Activated T-cell treated with anti-CD3 and anti-CD28 coated beads, Interleukin-2, amount 50 U/mL, for 24 hours (primary cell): Measurements from ENCODE around the gene ASPDH.

ENCODE experiments used
- DNase-seq: peaks from one replicate; pipeline ENCODE4 v3.0.0-alpha.2; 2020
- H3K27ac Mint-ChIP-seq: 2 replicates; pipeline ENCODE4 v1.8.0; 2020; ENCODE audit warnings: mild to moderate bottlenecking, mixed read lengths
- H3K27me3 Mint-ChIP-seq: 2 replicates; pipeline ENCODE4 v1.8.0; 2020; ENCODE audit warnings: mixed read lengths
- H3K36me3 Mint-ChIP-seq: 2 replicates; pipeline ENCODE4 v1.8.0; 2020; ENCODE audit warnings: low read depth, mixed read lengths
- H3K4me1 Mint-ChIP-seq: 2 replicates; pipeline ENCODE4 v1.8.0; 2020; ENCODE audit warnings: low read depth, mixed read lengths
- H3K4me3 Mint-ChIP-seq: 2 replicates; pipeline ENCODE4 v1.8.0; 2020; ENCODE audit warnings: mild to moderate bottlenecking, moderate library complexity, mixed read lengths
- H3K9me3 Mint-ChIP-seq: 2 replicates; pipeline ENCODE4 v1.8.0; 2020; ENCODE audit warnings: mixed read lengths

ASPDH gene

GRCh38 chr19:50498219-50499056 is 15.3 kb downstream of the ASPDH start:
- no peak overlapping the region for H3K4me3 Mint-ChIP-seq
- H3K27ac Mint-ChIP-seq = no peak overlapping the region
- H3K36me3 Mint-ChIP-seq = no peaks in the 10 kb centered on the region
- H3K4me1 Mint-ChIP-seq = no peaks in the 10 kb centered on the region
- H3K9me3 Mint-ChIP-seq = no peaks in the 10 kb centered on the region
- H3K27me3 Mint-ChIP-seq = no peaks in the 10 kb centered on the region
- DNase-seq = no peak

DNA sequence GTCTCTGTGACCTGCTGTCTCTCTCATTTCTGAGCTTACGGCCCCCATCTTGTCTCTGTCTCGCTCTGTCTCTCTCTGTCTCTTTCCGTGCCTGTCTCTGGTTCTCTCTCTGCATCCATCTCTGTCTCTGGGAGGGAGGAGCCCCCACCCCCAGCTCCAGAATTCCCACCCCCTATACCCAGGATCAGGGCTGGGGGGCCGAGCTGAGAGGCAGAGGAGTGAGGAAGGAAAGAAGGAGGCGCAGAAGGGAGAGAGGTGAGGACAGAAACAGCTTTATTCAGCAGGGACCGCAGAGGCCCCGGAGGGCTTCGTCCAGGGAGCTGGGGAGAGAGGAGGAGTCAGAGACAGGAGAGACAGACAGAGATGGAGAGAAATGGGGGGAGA is 16.7 kb downstream of the ASPDH start:
- Mint-ChIP-seq H3K27me3 (no peaks in the 10 kb centered on the region), H3K4me1 (peaks cover 5% of the 10 kb centered on the region), H3K27ac (no peak overlapping the region), H3K9me3 (no peaks in the 10 kb centered on the region), H3K4me3 (no peak overlapping the region), H3K36me3 (no peaks in the 10 kb centered on the region)
- DNase-seq = no peak

DNA sequence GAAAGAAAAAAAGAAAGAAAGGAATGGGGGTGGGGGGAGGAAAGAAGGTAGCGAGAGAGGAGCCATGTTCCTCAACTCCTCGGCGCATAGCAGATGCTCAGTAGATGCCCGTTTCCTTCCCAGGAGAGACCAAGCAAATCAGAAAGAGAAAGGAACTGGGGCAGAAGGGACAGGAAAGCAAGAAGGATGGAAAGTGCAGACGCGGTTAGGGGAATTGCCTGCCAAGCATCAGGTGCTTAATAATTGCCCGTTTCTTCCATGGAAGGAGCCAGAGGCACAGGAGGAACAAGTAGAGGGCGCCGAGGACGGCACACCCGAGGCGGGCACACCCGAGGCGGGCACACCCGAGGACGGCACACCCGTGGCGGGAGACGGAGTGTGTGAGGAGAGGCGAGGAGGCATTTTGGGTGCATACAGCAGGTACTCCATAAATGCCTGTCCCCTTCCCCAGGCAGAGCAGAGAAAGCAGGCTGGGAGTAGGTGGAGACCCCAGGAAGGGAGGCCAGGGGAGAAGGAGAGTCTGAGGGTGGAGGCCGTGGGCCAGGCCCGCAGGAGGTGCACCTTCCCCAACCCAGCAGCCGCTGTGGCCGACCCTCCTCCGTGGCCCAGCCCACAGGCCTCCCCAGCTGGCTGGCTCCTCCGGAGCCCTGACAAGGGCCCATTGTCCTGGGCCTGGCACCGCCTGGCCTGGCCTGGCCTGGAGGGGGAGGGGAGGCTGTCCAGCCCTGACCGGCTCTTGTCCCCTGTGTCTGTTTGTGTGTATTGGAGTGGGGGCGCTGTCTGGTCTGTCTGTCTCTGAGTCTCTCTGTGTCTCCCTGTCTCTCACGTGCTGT is 17.3 kb downstream of the ASPDH start:
- Mint-ChIP-seq H3K27me3 (no peaks in the 10 kb centered on the region), H3K4me3 (no peak overlapping the region), H3K36me3 (no peaks in the 10 kb centered on the region), H3K9me3 (no peaks in the 10 kb centered on the region), H3K27ac (no peak overlapping the region), H3K4me1 (peaks cover 11% of the 10 kb centered on the region)
- DNase-seq = no peak

GRCh38 chr19:50495020-50495531 is 18.6 kb downstream of the ASPDH start:
- Mint-ChIP-seq H3K9me3 (no peaks in the 10 kb centered on the region), H3K27ac (no peak overlapping the region), H3K27me3 (no peaks in the 10 kb centered on the region), H3K36me3 (no peaks in the 10 kb centered on the region), H3K4me3 (no peak overlapping the region), H3K4me1 (peaks cover 19% of the 10 kb centered on the region)
- DNase-seq = no peak

GRCh38 chr19:50494186-50495019 is 19.3 kb downstream of the ASPDH start:
- peaks cover 19% of the 10 kb centered on the region for H3K4me1 Mint-ChIP-seq

DNA sequence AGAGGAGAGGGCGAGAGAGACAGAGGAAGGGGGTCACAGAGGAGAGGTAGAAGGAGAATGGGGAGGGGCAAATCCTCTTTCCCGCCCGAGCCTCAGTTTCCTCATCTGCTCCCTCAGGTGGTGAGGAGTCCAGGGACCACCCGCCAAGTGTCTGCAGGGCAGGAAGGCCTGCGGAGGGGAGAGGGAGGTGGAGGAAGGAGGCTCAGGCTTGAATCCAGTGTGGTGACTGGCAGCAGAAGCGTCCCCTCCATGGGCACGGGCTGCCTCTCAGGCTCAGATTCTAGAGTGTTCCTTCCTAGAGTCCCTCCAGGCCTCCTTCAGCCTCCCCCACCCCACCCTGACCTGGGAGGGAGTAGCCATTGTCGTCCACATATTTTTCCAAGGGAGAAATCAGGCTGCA is 20.5 kb downstream of the ASPDH start:
- Mint-ChIP-seq H3K27ac (no peak overlapping the region), H3K4me1 (peaks cover 19% of the 10 kb centered on the region), H3K4me3 (no peak overlapping the region), H3K9me3 (no peaks in the 10 kb centered on the region), H3K27me3 (no peaks in the 10 kb centered on the region), H3K36me3 (no peaks in the 10 kb centered on the region)
- DNase-seq = no peak

More at GRCh38 chr19:50494186-50495019, 19.3 kb downstream of the ASPDH start:
- no peaks in the 10 kb centered on the region for H3K36me3 Mint-ChIP-seq
- H3K4me3 Mint-ChIP-seq = no peak overlapping the region
- DNase-seq = no peak
- no peaks in the 10 kb centered on the region for H3K9me3 Mint-ChIP-seq
- no peaks in the 10 kb centered on the region for H3K27me3 Mint-ChIP-seq
- H3K27ac Mint-ChIP-seq = no peak overlapping the region

- DNase-seq = peak; percentile 60
- H3K27me3 Mint-ChIP-seq = no peaks in the 10 kb centered on the region
- H3K4me1 Mint-ChIP-seq = peaks cover 19% of the 10 kb centered on the region
- H3K9me3 Mint-ChIP-seq = no peaks in the 10 kb centered on the region
- H3K4me3 Mint-ChIP-seq = peak overlapping the region; percentile 52
- no peaks in the 10 kb centered on the region for H3K36me3 Mint-ChIP-seq
- H3K27ac Mint-ChIP-seq = peak overlapping the region; percentile 31
These were observed 21.2 kb downstream of the ASPDH start for GRCh38 chr19:50492303-50493052.

DNA sequence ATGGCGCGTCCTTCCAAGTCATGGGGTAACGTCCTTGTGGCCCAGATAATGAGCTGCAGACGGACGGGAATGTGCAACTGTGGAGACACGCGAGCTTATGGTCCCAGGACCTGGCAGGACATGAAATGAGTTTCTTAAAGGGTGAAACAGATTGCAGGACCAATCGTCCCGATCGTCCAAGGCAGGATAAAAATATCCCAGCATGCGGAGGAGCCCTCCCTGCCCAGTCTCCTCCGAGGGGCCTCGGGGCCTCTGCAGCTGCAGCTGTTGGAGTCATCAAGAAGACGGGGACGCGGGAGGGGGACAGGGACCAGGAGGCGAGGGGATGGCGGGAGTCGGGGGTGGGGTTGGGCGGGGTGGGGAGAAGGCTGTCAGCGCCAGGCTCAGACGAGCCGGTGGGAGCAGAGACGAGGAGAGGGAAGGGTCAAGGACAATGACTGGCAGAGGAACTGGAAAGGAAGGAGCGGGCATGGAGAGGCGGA is 22.7 kb downstream of the ASPDH start:
- no peak overlapping the region for H3K4me3 Mint-ChIP-seq
- H3K27ac Mint-ChIP-seq = no peak overlapping the region
- H3K9me3 Mint-ChIP-seq = no peaks in the 10 kb centered on the region
- no peaks in the 10 kb centered on the region for H3K27me3 Mint-ChIP-seq
- H3K4me1 Mint-ChIP-seq = peaks cover 23% of the 10 kb centered on the region
- no peak for DNase-seq
- peaks cover 8% of the 10 kb centered on the region for H3K36me3 Mint-ChIP-seq

GRCh38 chr19:50490411-50490811 is 23.3 kb downstream of the ASPDH start:
- Mint-ChIP-seq H3K4me1 (peaks cover 23% of the 10 kb centered on the region), H3K36me3 (peaks cover 14% of the 10 kb centered on the region), H3K27ac (no peak overlapping the region), H3K4me3 (no peak overlapping the region), H3K9me3 (no peaks in the 10 kb centered on the region), H3K27me3 (no peaks in the 10 kb centered on the region)
- no peak for DNase-seq

GRCh38 chr19:50489461-50490011 is 24.2 kb downstream of the ASPDH start:
- peaks cover 22% of the 10 kb centered on the region for H3K36me3 Mint-ChIP-seq
- H3K4me1 Mint-ChIP-seq = peaks cover 23% of the 10 kb centered on the region
- H3K4me3 Mint-ChIP-seq = no peak overlapping the region
- H3K27me3 Mint-ChIP-seq = no peaks in the 10 kb centered on the region
- H3K9me3 Mint-ChIP-seq = no peaks in the 10 kb centered on the region
- H3K27ac Mint-ChIP-seq = no peak overlapping the region
- DNase-seq = no peak

- Mint-ChIP-seq H3K4me1 (peaks cover 23% of the 10 kb centered on the region), H3K36me3 (peaks cover 26% of the 10 kb centered on the region), H3K4me3 (no peak overlapping the region), H3K27ac (no peak overlapping the region), H3K27me3 (no peaks in the 10 kb centered on the region), H3K9me3 (no peaks in the 10 kb centered on the region)
- DNase-seq = no peak
These were observed 25.1 kb downstream of the ASPDH start for GRCh38 chr19:50488389-50489194.

DNA sequence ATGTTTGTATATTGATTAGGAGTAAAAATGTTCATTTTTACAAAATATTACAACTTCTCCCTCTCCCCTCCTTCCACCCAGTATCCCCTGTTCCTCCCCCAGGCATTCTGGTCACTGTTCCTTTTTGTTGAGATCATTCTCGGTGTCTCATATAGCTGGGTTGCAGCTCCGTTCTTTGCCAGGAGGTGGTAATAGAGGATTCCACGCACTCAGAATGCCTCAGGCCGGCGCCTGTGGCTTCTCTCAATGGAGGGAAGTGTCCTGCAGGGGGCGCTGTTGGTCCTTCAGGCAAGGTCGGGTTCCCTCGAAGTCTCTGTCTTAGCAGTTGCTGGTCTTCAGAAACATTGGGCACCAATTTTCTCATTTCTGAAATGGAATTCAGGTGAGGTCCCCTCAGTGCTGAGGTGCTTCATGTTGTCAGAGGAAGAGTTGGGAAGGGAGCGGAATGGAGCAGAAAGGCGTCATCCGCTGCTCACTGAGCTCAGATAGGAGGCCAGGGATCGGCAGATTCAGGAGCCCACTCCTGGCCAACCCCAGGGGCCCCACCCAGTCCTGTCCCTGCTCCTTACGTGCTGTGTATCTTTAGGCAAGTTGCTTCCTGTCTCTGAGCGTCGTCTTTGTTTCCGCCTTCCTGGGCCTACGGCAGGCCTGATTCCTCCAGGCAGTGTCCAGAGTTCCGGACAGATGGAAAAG is 26.7 kb downstream of the ASPDH start:
- DNase-seq = peak; percentile 73
- no peak overlapping the region for H3K27ac Mint-ChIP-seq
- no peaks in the 10 kb centered on the region for H3K9me3 Mint-ChIP-seq
- H3K27me3 Mint-ChIP-seq = no peaks in the 10 kb centered on the region
- H3K4me1 Mint-ChIP-seq = peaks cover 18% of the 10 kb centered on the region
- peaks cover 39% of the 10 kb centered on the region for H3K36me3 Mint-ChIP-seq
- H3K4me3 Mint-ChIP-seq = no peak overlapping the region
